ENCODE data around the gene KRTAP16-1. TPM values are rescaled to one million over a fixed set of nuclear protein-coding genes. Genes with fewer than 3 reads are reported as not detected.

The KRTAP16-1 gene
- total and polyA plus RNA-seq, 2 donors (not counting 1 experiment from before 2014, with no cell fraction given), result 0.16 TPM; not detected in 1

DNA sequence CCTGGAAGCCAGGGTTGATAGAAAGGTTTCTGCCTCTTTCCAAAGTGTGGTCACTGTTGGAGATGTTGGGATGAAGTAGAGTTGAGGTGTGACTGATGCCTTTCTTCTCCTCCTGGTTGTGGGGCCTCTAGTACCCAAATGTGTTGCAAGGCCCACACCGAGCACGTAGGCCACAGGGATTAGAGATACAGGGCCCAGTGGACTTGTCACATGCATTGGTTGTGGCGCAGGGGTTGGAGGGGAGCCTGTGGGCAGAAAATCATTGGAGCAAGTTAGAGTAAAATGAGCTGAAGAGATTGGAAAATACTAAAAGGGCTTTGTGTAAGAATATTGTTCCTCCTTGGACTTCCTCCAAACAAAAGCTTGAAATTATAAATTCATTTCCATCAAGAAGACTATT lies 36.9 kb upstream of the KRTAP16-1 start:
- H2AFZ ChIP-seq (ENCODE audit: insufficient read depth, low read depth, low read length, poor library complexity, severe bottlenecking), result no peak overlapping the region
- H3K4me3 Mint-ChIP-seq, result no peak overlapping the region

DNA sequence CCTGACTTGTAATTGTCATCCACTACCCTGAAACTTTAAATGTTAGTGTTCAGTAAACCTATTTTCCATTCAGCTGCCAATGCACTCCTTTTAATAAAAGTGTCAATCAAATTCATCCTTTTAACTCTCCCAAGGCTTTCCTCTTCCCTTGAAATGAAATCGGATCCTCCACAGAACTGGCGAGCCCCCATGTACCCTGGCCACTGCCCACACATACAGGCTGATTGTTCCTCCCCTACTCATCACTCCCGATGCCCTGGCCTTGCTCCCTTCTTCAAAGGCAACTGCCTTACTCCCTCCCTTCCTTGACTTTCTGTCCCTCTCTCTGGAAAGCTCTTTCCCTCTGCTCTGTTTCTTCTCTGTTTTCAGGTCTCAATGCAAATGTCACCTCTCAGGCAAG lies 33.9 kb upstream of the KRTAP16-1 start:
- Mint-ChIP-seq H3K9me3 (ENCODE audit: insufficient read depth) (peaks cover 6% of the 10 kb centered on the region), H3K27me3 (peaks cover 15% of the 10 kb centered on the region), H3K4me3 (no peak overlapping the region), H3K4me1 (peaks cover 4% of the 10 kb centered on the region), H3K27ac (no peak overlapping the region)
- ChIA-PET POLR2A (no interaction called here), CTCF (no interaction called here)
- H3K4me3 ChIP-seq (ENCODE audit: control extremely low read depth in 1 of 5, extremely low read depth in 1 of 5, insufficient read depth in 1 of 5, low read depth in 2 of 5, low read length in 4 of 5), result no peak overlapping the region
- intact Hi-C loops (cut with micrococcal nuclease), result no loop called here
- TF ChIP-seq, protein P1, sequence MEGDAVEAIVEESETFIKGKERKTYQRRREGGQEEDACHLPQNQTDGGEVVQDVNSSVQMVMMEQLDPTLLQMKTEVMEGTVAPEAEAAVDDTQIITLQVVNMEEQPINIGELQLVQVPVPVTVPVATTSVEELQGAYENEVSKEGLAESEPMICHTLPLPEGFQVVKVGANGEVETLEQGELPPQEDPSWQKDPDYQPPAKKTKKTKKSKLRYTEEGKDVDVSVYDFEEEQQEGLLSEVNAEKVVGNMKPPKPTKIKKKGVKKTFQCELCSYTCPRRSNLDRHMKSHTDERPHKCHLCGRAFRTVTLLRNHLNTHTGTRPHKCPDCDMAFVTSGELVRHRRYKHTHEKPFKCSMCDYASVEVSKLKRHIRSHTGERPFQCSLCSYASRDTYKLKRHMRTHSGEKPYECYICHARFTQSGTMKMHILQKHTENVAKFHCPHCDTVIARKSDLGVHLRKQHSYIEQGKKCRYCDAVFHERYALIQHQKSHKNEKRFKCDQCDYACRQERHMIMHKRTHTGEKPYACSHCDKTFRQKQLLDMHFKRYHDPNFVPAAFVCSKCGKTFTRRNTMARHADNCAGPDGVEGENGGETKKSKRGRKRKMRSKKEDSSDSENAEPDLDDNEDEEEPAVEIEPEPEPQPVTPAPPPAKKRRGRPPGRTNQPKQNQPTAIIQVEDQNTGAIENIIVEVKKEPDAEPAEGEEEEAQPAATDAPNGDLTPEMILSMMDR (IDR thresholded peaks at IDR 0.05), result no peak
- TF ChIP-seq EZH2 (IDR thresholded peaks at IDR 0.05; ENCODE audit: borderline replicate concordance, insufficient read depth, low read depth, low read length, poor library complexity, severe bottlenecking), result no peak
- H3K79me2 ChIP-seq (ENCODE audit: control insufficient read depth, insufficient read depth, low read length), result no peaks in the 10 kb centered on the region
- H3K27me3 ChIP-seq (replicated peaks in 1 of 4; ENCODE audit: control extremely low read depth in 1 of 4, control insufficient read depth in 3 of 4, insufficient read depth in 4 of 4, low read length in 3 of 4), result peaks cover 0 to 4% (median 0%) of the 10 kb centered on the region in 4 experiments
- H2AFZ ChIP-seq (ENCODE audit: insufficient read depth, low read depth, low read length, poor library complexity, severe bottlenecking), result no peak overlapping the region
- no peak for ATAC-seq (ENCODE audit: low read depth)
- DNase-seq, result no peak
- WGBS (ENCODE audit: insufficient coverage), result 88% methylated on average over 3 of the region's 3 CpGs
- H3K9ac ChIP-seq (ENCODE audit: low read length), result no peak overlapping the region
- H3K4me1 ChIP-seq (ENCODE audit: control insufficient read depth in 2 of 2, insufficient read depth in 2 of 2, low read length in 2 of 2), result peaks cover 0 to 11% of the 10 kb centered on the region in 2 donors
- no peak overlapping the region for H3K4me2 ChIP-seq (replicated peaks; ENCODE audit: low read depth, low read length, poor library complexity, severe bottlenecking)
- peaks cover 0 to 10% (median 0%) of the 10 kb centered on the region in 3 donors for H3K9me3 ChIP-seq (ENCODE audit: control extremely low read depth in 1 of 3, control insufficient read depth in 2 of 3, insufficient read depth in 1 of 3, low read length in 2 of 3)
- no peak overlapping the region for H3K27ac ChIP-seq (ENCODE audit: low read length in 2 of 2)
- H3K36me3 ChIP-seq (replicated peaks in 1 of 2; ENCODE audit: control extremely low read depth in 1 of 2, control insufficient read depth in 1 of 2, extremely low read depth in 1 of 2, insufficient read depth in 2 of 2, low read length in 1 of 2), result no peaks in the 10 kb centered on the region
- H4K20me1 ChIP-seq (ENCODE audit: control insufficient read depth, insufficient read depth, low read length, poor library complexity, severe bottlenecking), result no peaks in the 10 kb centered on the region

More for the DNA sequence above, 36.9 kb upstream of the KRTAP16-1 start:
- H3K4me2 ChIP-seq (replicated peaks; ENCODE audit: low read depth, low read length, poor library complexity, severe bottlenecking), result no peak overlapping the region
- peaks cover 0 to 4% (median 0%) of the 10 kb centered on the region in 4 experiments for H3K27me3 ChIP-seq (replicated peaks in 1 of 4; ENCODE audit: control extremely low read depth in 1 of 4, control insufficient read depth in 3 of 4, insufficient read depth in 4 of 4, low read length in 3 of 4)
- ChIA-PET POLR2A (no interaction called here), CTCF (no interaction called here)
- H3K36me3 ChIP-seq (replicated peaks in 1 of 2; ENCODE audit: control extremely low read depth in 1 of 2, control insufficient read depth in 1 of 2, extremely low read depth in 1 of 2, insufficient read depth in 2 of 2, low read length in 1 of 2), result no peaks in the 10 kb centered on the region
- H3K9me3 ChIP-seq (ENCODE audit: control extremely low read depth in 1 of 3, control insufficient read depth in 2 of 3, insufficient read depth in 1 of 3, low read length in 2 of 3), result peaks cover 0 to 10% (median 0%) of the 10 kb centered on the region in 3 donors
- H3K27ac ChIP-seq (ENCODE audit: low read length in 2 of 2), result no peak overlapping the region
- H3K27ac Mint-ChIP-seq, result no peak overlapping the region
- peaks cover 15% of the 10 kb centered on the region for H3K27me3 Mint-ChIP-seq
- intact Hi-C loops (cut with micrococcal nuclease), result no loop called here
- no peak overlapping the region for H3K4me3 ChIP-seq (ENCODE audit: control extremely low read depth in 1 of 5, extremely low read depth in 1 of 5, insufficient read depth in 1 of 5, low read depth in 2 of 5, low read length in 4 of 5)
- no peak for ATAC-seq (ENCODE audit: low read depth)
- peaks cover 6% of the 10 kb centered on the region for H3K9me3 Mint-ChIP-seq (ENCODE audit: insufficient read depth)
- 100% methylated on average over 3 of the region's 3 CpGs for WGBS (ENCODE audit: insufficient coverage)
- H4K20me1 ChIP-seq (ENCODE audit: control insufficient read depth, insufficient read depth, low read length, poor library complexity, severe bottlenecking), result no peaks in the 10 kb centered on the region
- TF ChIP-seq EZH2 (IDR thresholded peaks at IDR 0.05; ENCODE audit: borderline replicate concordance, insufficient read depth, low read depth, low read length, poor library complexity, severe bottlenecking), result no peak
- TF ChIP-seq, protein P1 (IDR thresholded peaks at IDR 0.05), result no peak
- no peak for DNase-seq
- no peaks in the 10 kb centered on the region for H3K4me1 Mint-ChIP-seq
- no peaks in the 10 kb centered on the region for H3K4me1 ChIP-seq (ENCODE audit: control insufficient read depth in 2 of 2, insufficient read depth in 2 of 2, low read length in 2 of 2)
- H3K9ac ChIP-seq (ENCODE audit: low read length), result no peak overlapping the region
- H3K79me2 ChIP-seq (ENCODE audit: control insufficient read depth, insufficient read depth, low read length), result no peaks in the 10 kb centered on the region

All from B cell (primary cell).